Heart left ventricle (tissue), 13 donors: ENCODE data around the gene COL24A1.

ENCODE experiments used
- POLR2A ChIP-seq, 2 donors: fragments of 450-650 bp; IDR thresholded peaks; one replicate each; pipeline ENCODE4 v1.6.1; 2017; ENCODE audit warnings: antibody characterized with exemption in 2 of 2, mild to moderate bottlenecking in 2 of 2, moderate library complexity in 2 of 2
- TF ChIP-seq, protein P1 (sequence below), 12 donors: fragments of 200-600 bp; sonication (generic) in 4 of 12; IDR thresholded peaks; one replicate each; pipeline versions ENCODE4 v1.5.0 to v1.8.0; 2018 to 2022; ENCODE audit warnings: antibody characterized with exemption in 12 of 12, mild to moderate bottlenecking in 5 of 12
- donor health status: ischemic (EF 13 %, LVEDD 7.1; RV severe dilation, severe dysfunction).
- donor health status: DM: no; HTN: yes; CAD: no.
- donor health status: DM: no; HTN: no; CAD: no.
- donor health status: ischemic (EF 25% LVEDD 6.9; RV normal size, moderate dysfunction).
- donor health status: ischemic (EF 25% LVEDD 5.7; RV mildly dilated, moderate dysfunction).
- donor health status: ischemic (EF 35%, LVEDD 5.7; RV mildly dilated, moderate dysfunction).
- donor health status: nonischemic (EF 11% LVEDD 7.7; RV severe dilation, severe dysfunction).
- donor health status: DM: yes; HTN: yes; CAD: no.
- donor health status: PGD.
- donor health status: ischemic (EF 29% LVEDD 5.4; RV normal size, mild dysfunction).
- donor health status: nonischemic (EF 23%, LVEDD 6.1; RV moderate dilation, normal function).

DNA sequence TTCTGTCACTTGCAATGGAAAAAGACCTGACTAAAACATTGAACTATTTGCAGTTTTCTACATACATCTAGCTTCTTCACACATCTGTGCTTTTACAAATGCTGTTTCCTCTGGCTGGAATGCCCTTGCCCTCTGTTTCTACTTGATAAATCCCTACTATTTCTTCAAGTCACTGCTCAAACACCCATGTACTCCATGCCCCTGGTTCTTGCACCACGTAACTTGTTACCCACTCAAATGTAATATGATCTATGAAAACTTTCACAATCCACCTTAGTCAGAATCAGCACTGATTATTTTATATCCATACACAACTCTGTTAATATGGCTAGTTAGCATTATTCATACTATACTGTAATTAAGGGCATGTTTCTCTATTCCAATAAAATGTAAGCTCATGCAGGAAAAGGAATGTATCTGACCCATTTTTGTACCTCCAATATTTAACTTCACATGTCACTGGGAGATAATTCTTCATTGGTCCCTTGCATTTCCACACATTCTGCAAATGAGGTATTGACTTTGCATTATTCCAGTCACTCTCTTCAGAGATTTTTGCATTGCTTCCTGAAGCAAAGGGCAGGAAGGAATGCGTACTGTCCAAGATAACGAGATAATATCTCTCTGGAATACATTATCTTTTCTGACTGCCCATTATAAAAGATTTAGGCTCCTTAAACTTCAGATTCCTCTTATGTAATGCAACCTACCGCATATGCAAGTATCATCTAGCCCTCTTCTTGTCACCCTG is 158.3 kb downstream of the COL24A1 start:
- TF ChIP-seq, protein P1, sequence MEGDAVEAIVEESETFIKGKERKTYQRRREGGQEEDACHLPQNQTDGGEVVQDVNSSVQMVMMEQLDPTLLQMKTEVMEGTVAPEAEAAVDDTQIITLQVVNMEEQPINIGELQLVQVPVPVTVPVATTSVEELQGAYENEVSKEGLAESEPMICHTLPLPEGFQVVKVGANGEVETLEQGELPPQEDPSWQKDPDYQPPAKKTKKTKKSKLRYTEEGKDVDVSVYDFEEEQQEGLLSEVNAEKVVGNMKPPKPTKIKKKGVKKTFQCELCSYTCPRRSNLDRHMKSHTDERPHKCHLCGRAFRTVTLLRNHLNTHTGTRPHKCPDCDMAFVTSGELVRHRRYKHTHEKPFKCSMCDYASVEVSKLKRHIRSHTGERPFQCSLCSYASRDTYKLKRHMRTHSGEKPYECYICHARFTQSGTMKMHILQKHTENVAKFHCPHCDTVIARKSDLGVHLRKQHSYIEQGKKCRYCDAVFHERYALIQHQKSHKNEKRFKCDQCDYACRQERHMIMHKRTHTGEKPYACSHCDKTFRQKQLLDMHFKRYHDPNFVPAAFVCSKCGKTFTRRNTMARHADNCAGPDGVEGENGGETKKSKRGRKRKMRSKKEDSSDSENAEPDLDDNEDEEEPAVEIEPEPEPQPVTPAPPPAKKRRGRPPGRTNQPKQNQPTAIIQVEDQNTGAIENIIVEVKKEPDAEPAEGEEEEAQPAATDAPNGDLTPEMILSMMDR (IDR thresholded peaks at IDR 0.05) = no peak
- TF ChIP-seq POLR2A (IDR thresholded peaks at IDR 0.05) = no peak
